Tibial artery (tissue), 4 donors: ENCODE measurements around the gene MBD1.
"Not testable (repeated sequence)": the region's sequence is repeated elsewhere in the genome, so short reads cannot be mapped to it uniquely, and the experiment has no call there.

Experiments used
- DNase-seq, 2 donors: peaks; one replicate each; pipeline ENCODE4 v3.0.0-alpha.2; 2019
- H3K27ac ChIP-seq, 2 donors: fragments of 200-600 bp; sonication (generic) in 1 of 2; 1 replicate in 1 of 2; 2 replicates in 1 of 2; pipeline ENCODE4 v1.5.1; 2018 to 2019; ENCODE audit warnings: mild to moderate bottlenecking in 1 of 2
- H3K27me3 ChIP-seq, 2 donors: fragments of 200-600 bp; sonication (generic) in 1 of 2; one replicate each; pipeline versions ENCODE4 v1.5.1 to v1.6.0; 2016 to 2019
- H3K36me3 ChIP-seq, 3 donors: fragments of 200-600 bp; sonication (generic) in 2 of 3; one replicate each; pipeline ENCODE4 v1.5.1; 2016 to 2019; ENCODE audit warnings: mild to moderate bottlenecking in 2 of 3
- H3K4me1 ChIP-seq, 4 donors: fragments of 200-600 bp; sonication (generic) in 2 of 4; 1 replicate in 3 of 4; 2 replicates in 1 of 4; pipeline ENCODE4 v1.5.1; 2016 to 2019
- H3K4me3 ChIP-seq, 2 donors: fragments of 200-600 bp; sonication (generic) in 1 of 2; 1 replicate in 1 of 2; 2 replicates in 1 of 2; pipeline ENCODE4 v1.5.1; 2018 to 2019; ENCODE audit warnings: mild to moderate bottlenecking in 2 of 2
- H3K9me3 ChIP-seq, 3 donors: fragments of 200-600 bp; sonication (generic) in 1 of 3; one replicate each; pipeline ENCODE4 v1.5.1; 2016 to 2019
- CTCF ChIP-seq, 2 experiments: fragments of 200-600 bp in 1 of 2; fragments of 450-650 bp in 1 of 2; IDR thresholded peaks; one replicate each; pipeline ENCODE4 v1.5.1; 2017 to 2019; ENCODE audit warnings: antibody characterized with exemption in 2 of 2, mild to moderate bottlenecking in 1 of 2, moderate library complexity in 1 of 2
- intact Hi-C: fragments of 100-400 bp; cut with DNase I; formaldehyde crosslinking; loops from one replicate; pipeline ENCODE4 v1.15.0; 2023; ENCODE audit warnings: low total_unique reads

The MBD1 gene

DNA sequence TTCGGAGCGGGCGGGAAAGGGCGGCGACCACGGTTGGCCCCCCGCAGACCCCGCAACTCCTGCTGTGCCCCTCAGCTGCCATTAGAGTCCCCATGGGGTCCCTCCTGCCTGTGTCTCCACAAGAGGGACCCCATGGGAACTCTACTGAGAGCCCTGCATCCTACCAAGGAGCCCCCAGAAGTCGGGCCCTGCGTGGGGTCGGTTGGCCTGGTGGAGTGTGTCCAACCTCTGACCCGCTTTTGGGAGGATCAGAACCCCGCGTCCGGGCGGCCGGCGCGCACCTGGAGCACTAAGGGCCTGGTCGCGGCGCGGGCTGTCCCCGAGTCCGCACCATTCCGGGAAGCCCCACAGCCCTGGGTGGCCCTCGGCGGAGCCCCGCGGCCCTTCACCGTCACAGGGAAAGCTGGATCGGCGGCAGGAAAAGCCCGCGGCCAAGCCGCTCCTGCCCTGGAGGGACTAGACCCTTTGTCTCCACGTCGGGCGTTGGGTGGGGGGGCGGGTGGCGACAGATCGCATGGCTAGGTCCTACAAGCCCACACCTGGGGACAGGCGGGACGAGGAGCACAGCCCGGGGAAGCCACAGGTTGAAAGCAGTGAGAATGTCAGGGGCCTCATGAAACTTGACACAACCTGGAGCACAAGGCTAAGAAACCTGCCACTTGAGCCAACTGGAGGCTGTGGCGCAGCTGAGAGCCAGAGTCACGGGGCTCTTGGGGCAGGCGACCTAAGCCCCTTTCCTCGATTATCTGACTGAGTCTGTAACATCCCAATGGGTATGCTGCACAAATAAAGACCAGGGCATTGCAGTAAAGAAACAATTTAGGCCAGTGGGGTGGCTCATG lies 17.3 kb upstream of the MBD1 start:
- no peak overlapping the region for H3K27ac ChIP-seq
- H3K36me3 ChIP-seq, result no peaks in the 10 kb centered on the region
- peaks cover 0 to 35% of the 10 kb centered on the region in 2 donors for H3K27me3 ChIP-seq
- no peak for DNase-seq
- H3K4me3 ChIP-seq, result peak overlapping the region; percentile 37 to 42
- no peak for TF ChIP-seq CTCF (IDR thresholded peaks at IDR 0.05)
- intact Hi-C loops, result no loop called here
- H3K4me1 ChIP-seq, result peaks cover 0 to 13% (median 6%) of the 10 kb centered on the region in 4 donors
- no peaks in the 10 kb centered on the region for H3K9me3 ChIP-seq

DNA sequence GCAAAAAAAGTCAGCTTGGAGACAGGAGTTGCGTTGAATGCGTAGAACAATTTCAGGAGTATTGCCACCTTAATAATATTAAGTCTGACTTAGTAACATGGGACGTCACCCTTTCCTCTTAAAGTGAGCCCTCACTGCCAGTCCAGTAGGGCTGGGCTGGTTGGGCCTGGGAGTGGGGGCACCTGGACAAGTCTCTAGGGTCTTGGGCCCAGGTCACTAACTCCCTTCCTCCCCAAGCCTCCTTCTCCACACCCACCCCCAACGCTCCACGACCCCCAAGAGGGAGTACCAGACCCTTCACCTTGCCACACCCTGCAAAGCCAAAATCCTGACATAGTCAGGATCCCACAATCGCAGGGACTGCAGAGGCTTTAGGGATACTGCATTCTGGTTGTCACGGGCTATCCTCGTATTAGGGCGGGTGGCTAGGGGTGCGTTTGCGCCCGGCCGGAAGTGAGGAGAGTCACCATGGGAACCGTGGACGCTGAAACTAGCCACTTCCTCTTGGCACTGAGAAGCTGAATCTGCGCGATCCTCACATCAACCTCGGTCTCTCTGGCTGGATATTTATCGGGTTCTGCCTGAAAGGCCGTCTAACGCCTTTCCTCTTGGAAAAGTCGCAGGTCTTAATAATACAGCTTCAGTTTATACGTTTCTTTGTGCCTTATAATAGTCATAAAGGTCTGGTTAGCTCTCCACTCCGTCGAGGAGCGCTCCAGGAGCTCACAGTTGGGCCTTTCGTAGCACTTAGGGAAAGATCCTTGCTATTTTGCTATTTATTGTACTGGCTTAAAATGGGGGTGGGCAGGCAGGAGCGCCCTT lies 16.5 kb upstream of the MBD1 start:
- Histone ChIP-seq H3K36me3 (no peaks in the 10 kb centered on the region), H3K4me3 (peak overlapping the region; percentile 37 to 42), H3K27me3 (peaks cover 0 to 34% of the 10 kb centered on the region in 2 donors), H3K4me1 (peaks cover 0 to 13% (median 6%) of the 10 kb centered on the region in 4 donors), H3K9me3 (no peaks in the 10 kb centered on the region), H3K27ac (no peak overlapping the region)
- no peak for TF ChIP-seq CTCF (IDR thresholded peaks at IDR 0.05)
- DNase-seq, result peak in 1 of 2 donors; percentile 65
- intact Hi-C loops, result no loop called here

- H3K36me3 ChIP-seq, result no peaks in the 10 kb centered on the region
- H3K27ac ChIP-seq, result no peak overlapping the region
- peaks cover 0 to 7% of the 10 kb centered on the region in 2 donors for H3K27me3 ChIP-seq
- intact Hi-C loops, result loop anchor here (5.0 kb wide), 1 partner anchor 79 kb away; no protein-coding TSS in a partner anchor
- no peak for DNase-seq
- H3K9me3 ChIP-seq, result no peaks in the 10 kb centered on the region
- peaks cover 0 to 6% (median 2%) of the 10 kb centered on the region in 4 donors for H3K4me1 ChIP-seq
- TF ChIP-seq CTCF (IDR thresholded peaks at IDR 0.05), result no peak
- H3K4me3 ChIP-seq, result no peak overlapping the region
These were observed 11.7 kb upstream of the MBD1 start for GRCh38 chr18:50293039-50293438.

- Histone ChIP-seq H3K4me3 (no peak overlapping the region), H3K36me3 (peaks cover 0 to 20% (median 16%) of the 10 kb centered on the region in 3 donors), H3K4me1 (peaks cover 0 to 9% (median 7%) of the 10 kb centered on the region in 4 donors), H3K27ac (no peak overlapping the region), H3K9me3 (no peaks in the 10 kb centered on the region), H3K27me3 (peaks cover 0 to 7% of the 10 kb centered on the region in 2 donors)
- intact Hi-C loops, result loop anchor here (5.0 to 10.0 kb wide), 3 partner anchors 474 to 906 kb away; partner anchors contain the start of genes ACAA2, MEX3C and RPL17
- TF ChIP-seq CTCF (IDR thresholded peaks at IDR 0.05), result no peak
- no peak for DNase-seq
These were observed 7.8 kb upstream of the MBD1 start for GRCh38 chr18:50289108-50289443.

- intact Hi-C loops, result loop anchor here (5.0 to 10.0 kb wide), 3 partner anchors 474 to 906 kb away; partner anchors contain the start of genes ACAA2, MEX3C and RPL17
These were observed 7.2 kb upstream of the MBD1 start for GRCh38 chr18:50288348-50289107.

More at GRCh38 chr18:50288348-50289107, 7.2 kb upstream of the MBD1 start:
- not testable (repeated sequence) for DNase-seq, H3K27me3 ChIP-seq, H3K4me1 ChIP-seq, H3K9me3 ChIP-seq
- peak overlapping the region; percentile 70 to 91 for H3K4me3 ChIP-seq
- H3K36me3 ChIP-seq, result peaks cover 4 to 26% (median 22%) of the 10 kb centered on the region in 3 donors
- peak overlapping the region; percentile 90 to 91 for H3K27ac ChIP-seq
